ENCODE data around the gene WDR27.
A peak's percentile ranks its signal among the peaks of the same experiment; 100 is the strongest.
"Not testable (repeated sequence)": the region's sequence is repeated elsewhere in the genome, so short reads cannot be mapped to it uniquely, and the experiment has no call there.

Gene WDR27

DNA sequence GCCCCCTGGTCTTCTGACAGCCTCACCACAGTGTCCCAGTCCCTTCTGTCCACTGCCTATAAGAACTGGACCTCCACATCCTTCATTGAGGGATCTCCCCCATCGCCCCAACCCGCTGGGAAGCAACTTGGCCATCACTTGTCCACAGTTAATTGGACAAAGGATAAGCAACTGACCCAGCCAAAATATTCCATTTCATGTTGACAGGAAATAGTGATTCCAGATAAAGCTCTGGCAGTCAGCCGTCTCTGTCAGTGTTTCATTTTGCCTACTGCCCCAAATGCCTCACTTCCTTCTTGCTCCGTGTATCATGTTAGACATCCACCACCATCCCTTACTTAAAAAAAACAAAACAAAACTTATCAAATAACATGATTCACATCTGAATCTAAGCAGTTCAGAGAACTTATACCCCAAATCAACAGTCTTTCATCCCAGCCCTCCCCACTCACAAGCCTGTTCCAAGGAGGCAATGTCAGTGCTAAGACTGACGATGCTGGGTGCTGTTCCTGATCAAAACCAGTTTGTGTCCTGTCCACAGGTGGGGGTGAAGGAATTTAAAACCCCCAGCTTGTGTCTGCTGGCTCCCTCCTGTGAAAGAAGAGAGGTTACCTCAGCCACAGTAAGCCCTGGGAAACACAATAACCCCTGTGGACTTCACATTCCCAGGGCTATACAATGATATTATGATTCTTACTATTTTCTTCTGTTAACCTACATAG, 162.5 kb downstream of the WDR27 start:
- Mint-ChIP-seq H3K4me3 (no peak overlapping the region), H3K4me1 (ENCODE audit: low read depth) (no peaks in the 10 kb centered on the region), H3K36me3 (ENCODE audit: low read depth) (peaks cover 14% of the 10 kb centered on the region), H3K27ac (no peak overlapping the region), H3K9me3 (peaks cover 20% of the 10 kb centered on the region), H3K27me3 (no peaks in the 10 kb centered on the region)

DNA sequence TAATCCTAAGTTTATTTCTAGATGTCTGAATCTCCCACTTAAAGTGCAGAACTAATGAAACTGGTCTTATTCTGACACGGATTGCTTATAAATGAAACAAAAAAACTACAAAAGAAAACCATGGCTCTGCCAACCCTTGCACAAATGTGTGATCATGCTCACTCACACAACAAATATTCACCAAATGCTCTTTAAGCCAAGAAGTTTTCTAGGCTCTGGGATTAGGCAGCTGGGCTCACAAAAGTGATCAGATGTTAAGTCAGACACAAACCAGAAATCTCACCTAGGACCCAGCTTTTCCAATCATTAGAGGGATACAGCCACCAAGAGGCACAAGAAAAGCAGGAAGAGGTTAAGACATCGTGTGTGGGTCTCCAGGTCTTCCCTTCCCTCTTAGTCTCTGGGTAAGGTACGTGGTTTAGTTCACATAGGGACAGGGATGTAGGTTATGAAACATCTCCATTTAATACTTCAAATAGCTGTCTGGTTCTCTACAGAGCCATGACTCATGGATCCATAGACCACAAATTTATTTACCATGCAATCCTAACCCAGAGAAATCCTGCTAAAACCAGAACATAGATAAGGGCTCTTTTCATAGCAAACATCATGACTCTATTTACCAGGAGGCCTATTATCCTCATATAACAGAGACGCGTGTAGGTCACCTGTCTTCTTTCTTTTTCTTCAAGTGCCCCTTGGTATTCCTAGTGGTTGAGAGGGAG, 165.2 kb downstream of the WDR27 start:
- peaks cover 17% of the 10 kb centered on the region for H3K36me3 Mint-ChIP-seq (ENCODE audit: low read depth)
- no peaks in the 10 kb centered on the region for H3K4me1 Mint-ChIP-seq (ENCODE audit: low read depth)
- H3K27ac Mint-ChIP-seq = no peak overlapping the region
- peaks cover 30% of the 10 kb centered on the region for H3K9me3 Mint-ChIP-seq
- no peak overlapping the region for H3K4me3 Mint-ChIP-seq
- no peaks in the 10 kb centered on the region for H3K27me3 Mint-ChIP-seq

DNA sequence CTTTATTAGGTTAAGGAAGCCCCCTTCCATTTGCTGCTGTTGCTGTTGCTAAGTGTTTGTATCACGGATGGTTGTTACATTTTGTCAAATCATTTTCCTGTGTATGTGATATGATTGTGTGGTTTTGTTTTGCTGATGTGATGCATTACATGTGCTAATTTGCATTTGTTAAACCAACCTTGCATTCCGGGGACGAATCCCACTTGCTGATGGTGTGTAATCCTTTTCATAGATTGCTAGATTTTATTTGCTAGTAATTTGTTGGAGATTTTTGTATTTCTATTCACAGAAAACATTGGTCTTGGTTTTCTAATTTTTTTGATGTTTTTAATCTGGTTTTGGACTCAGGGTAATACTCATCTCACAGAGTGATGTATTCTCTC, 167.8 kb downstream of the WDR27 start:
- H3K4me3 Mint-ChIP-seq = no peak overlapping the region
- H3K36me3 Mint-ChIP-seq (ENCODE audit: low read depth) = peaks cover 17% of the 10 kb centered on the region
- H3K4me1 Mint-ChIP-seq (ENCODE audit: low read depth) = peaks cover 15% of the 10 kb centered on the region
- H3K27me3 Mint-ChIP-seq = no peaks in the 10 kb centered on the region
- no peak overlapping the region for H3K27ac Mint-ChIP-seq
- H3K9me3 Mint-ChIP-seq = peaks cover 30% of the 10 kb centered on the region

DNA sequence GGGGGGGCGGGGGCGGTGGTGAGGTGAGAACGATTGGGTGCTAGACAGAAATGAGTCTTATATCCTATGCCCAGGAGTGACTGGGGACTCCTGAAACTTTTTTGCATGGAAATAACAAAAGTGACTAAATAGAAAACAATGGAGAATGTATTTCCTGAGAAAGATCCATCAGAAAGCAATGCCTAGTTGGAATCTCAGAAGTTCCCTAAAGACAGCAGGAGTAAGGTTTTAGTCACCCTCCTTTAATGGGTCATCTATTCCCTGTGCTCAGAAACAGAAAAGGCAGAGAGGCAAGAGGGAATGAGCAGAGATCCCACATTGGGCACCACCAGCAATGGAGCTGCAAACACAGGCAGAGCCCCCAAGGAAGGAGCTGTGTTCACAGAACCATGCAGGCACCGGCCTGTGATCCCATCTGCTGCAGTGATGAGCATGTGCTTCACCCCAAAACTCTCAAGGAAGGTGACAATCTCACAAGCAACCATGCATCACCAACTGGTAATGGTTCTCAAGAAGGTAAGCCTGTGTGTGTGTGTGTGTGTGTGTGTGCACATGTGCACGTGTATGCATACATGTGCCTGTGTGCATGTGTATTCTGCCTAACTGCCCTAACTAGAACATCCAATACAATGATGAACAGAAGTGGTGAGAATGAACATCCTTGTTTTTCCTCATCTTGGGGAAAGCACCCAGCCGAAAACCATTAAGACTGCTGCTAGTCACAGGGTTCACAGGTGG, 168.4 kb downstream of the WDR27 start:
- Mint-ChIP-seq H3K36me3 (ENCODE audit: low read depth) (peaks cover 17% of the 10 kb centered on the region), H3K4me3 (no peak overlapping the region), H3K27me3 (no peaks in the 10 kb centered on the region), H3K27ac (no peak overlapping the region), H3K4me1 (ENCODE audit: low read depth) (peaks cover 15% of the 10 kb centered on the region), H3K9me3 (peaks cover 30% of the 10 kb centered on the region)

DNA sequence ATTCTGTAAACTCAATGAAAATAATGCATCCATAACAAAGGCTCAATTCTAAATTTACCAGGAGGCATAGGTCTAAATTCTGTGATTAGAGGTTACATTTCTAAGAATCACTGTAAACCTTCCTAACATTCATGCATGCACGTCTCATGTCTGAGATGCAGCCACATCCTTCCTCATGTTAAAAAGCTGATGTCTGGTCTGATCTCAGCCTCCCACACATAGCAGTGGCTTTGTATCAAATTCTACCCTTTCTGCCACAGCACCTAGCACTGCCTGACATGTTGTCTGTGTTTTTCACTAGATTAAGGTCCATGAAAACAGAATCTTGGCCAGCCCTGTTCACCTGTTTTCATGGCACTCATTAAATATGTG, 171.1 kb downstream of the WDR27 start:
- Mint-ChIP-seq H3K4me1 (ENCODE audit: low read depth) (peaks cover 15% of the 10 kb centered on the region), H3K36me3 (ENCODE audit: low read depth) (peaks cover 4% of the 10 kb centered on the region), H3K27me3 (no peaks in the 10 kb centered on the region), H3K27ac (no peak overlapping the region), H3K4me3 (peak overlapping the region; percentile 9), H3K9me3 (peaks cover 12% of the 10 kb centered on the region)

DNA sequence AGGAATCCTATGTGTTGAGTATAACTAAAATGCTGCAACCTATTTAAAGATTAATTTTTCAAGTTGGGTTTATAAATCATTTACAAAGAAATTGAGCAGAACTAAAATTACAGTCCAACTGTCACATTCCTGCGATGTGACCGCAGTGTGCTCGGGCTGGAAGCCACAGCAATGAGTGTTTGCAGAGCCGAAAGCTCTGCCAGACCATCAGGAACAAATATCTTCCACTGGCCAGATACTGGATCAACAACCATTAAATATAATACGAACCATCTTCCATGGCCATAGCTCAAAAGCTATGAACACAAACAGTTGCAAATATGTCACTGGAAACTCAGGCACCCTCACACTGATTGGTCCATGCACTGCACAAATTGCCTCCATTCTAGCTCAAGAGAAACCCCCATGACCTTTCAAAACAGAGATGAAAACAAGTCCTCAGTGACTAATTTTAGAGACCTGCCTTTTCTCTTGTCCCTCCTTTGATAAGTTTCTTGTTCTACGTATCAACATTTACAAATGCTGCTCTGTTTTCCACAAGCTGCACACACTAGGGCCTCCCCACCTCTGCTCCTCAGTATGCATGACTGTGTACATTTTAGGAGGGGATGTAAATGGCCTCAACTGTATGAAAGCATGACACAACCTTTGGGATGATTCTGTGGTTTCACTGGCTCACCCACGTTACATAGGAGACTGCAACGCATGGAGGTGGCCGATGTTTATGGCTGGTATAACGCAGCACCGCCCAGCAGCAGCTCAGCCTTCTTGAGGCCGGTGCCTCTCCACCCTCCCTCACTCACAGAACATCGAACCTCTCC, 171.7 kb downstream of the WDR27 start:
- Mint-ChIP-seq H3K27ac (no peak overlapping the region), H3K27me3 (no peaks in the 10 kb centered on the region), H3K4me3 (peak overlapping the region; percentile 9), H3K36me3 (ENCODE audit: low read depth) (peaks cover 4% of the 10 kb centered on the region), H3K4me1 (ENCODE audit: low read depth) (peaks cover 15% of the 10 kb centered on the region), H3K9me3 (peaks cover 10% of the 10 kb centered on the region)

DNA sequence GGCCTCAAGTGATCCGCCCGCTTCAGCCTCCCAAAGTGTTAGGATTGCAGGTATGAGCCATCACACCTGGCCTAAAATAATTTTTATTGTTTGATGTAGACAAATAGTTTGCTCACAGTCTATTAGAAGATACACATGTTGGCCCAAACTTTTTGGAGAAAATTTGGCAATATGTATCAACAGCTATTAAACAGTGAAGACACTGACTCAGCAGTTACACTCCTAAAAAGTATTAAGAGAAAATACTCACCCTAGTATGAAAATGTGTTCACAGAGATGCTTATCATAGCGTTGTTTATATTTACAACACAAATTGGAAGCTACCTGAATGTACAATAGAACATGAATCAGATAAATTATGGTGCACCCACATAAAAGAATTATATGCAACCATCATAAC, 173.1 kb downstream of the WDR27 start:
- H3K4me1 Mint-ChIP-seq (ENCODE audit: low read depth) = peaks cover 15% of the 10 kb centered on the region
- H3K36me3 Mint-ChIP-seq (ENCODE audit: low read depth) = peaks cover 4% of the 10 kb centered on the region
- peaks cover 6% of the 10 kb centered on the region for H3K9me3 Mint-ChIP-seq
- no peaks in the 10 kb centered on the region for H3K27me3 Mint-ChIP-seq
- no peak overlapping the region for H3K27ac Mint-ChIP-seq
- no peak overlapping the region for H3K4me3 Mint-ChIP-seq

DNA sequence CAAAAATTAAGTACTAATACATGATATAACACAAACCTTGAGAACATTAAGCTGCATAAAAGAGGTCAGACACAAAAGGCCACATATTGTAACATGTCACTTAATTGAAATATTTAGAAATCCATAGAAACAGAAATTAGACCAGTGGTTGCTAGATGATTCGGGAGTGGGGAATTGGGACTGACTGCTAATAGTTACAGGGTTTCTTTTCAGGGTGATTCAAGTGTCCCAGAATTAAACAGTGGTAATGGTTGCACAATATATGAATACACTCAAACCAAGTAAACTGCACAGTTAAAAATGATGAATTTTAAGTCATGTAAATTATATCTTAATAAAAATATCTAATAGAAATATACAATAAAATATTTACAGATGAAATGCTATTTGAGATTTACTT, 174.5 kb downstream of the WDR27 start:
- Mint-ChIP-seq H3K36me3 (ENCODE audit: low read depth) (no peaks in the 10 kb centered on the region), H3K27ac (no peak overlapping the region), H3K27me3 (no peaks in the 10 kb centered on the region), H3K4me3 (no peak overlapping the region), H3K4me1 (ENCODE audit: low read depth) (peaks cover 15% of the 10 kb centered on the region), H3K9me3 (peaks cover 1% of the 10 kb centered on the region)

DNA sequence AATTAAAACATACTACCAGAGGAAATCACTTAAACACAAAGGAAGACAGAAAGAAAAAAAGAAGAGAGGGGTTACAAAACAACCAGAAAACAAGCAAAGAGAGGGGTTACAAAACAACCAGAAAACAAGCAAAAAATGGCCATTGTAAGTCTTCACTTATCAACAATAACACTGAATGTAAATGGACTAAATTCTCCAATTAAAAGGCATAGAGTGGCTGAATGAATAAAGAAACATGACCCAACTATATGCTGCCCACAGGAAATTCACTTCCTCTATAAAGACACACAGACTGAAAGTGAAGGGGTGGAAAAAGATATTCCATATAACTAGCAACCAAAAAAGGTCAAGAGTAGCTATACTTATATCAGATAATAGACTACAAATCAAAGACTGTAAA, 180.0 kb downstream of the WDR27 start:
- H3K4me3 Mint-ChIP-seq = no peak overlapping the region
- H3K27ac Mint-ChIP-seq = no peak overlapping the region

DNA sequence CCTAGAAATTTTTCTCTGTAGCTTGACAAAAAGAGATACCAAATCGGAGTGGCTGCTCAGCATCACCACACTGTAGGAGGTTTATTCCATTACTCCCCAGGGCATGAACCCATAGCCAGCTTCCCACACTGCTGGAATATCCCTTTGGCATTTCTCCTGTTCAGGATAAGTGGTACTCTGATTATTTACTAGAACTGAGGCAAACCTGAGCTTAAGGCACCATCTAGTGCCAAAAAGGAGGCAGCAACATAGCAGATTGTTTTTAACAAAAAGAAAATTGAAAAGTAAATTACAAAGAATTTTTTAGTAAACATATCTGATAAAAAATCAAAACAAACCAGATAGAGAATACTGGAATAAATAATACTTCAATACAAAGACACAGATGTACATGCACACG, 181.7 kb downstream of the WDR27 start:
- Mint-ChIP-seq H3K27me3 (no peaks in the 10 kb centered on the region), H3K4me3 (no peak overlapping the region), H3K9me3 (peaks cover 27% of the 10 kb centered on the region), H3K27ac (no peak overlapping the region), H3K4me1 (ENCODE audit: low read depth) (no peaks in the 10 kb centered on the region), H3K36me3 (ENCODE audit: low read depth) (peaks cover 17% of the 10 kb centered on the region)

More for the DNA sequence above, 180.0 kb downstream of the WDR27 start:
- Mint-ChIP-seq H3K9me3 (peaks cover 27% of the 10 kb centered on the region), H3K4me1 (ENCODE audit: low read depth) (no peaks in the 10 kb centered on the region), H3K36me3 (ENCODE audit: low read depth) (peaks cover 17% of the 10 kb centered on the region), H3K27me3 (no peaks in the 10 kb centered on the region)

DNA sequence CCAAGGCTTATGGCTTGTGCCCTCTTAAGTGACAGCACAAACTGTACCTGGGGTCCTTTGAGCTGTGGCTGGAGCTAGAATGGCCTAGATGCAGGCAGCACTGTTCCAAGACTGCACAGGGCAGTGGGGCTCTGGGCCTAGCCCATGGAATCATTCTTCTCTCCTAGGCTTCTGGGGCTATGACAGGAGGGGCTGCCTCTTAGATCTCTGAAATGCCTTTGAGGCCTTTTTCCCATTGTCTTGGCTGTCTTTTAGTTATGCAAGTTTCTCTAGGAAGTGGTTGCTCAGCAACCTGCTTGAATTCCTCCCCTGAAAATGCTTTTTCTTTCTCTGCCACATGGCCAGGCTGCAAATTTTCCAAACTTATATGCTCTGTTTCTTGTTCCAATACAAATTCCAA, 183.4 kb downstream of the WDR27 start:
- Mint-ChIP-seq H3K36me3 (ENCODE audit: low read depth) (peaks cover 17% of the 10 kb centered on the region), H3K9me3 (peaks cover 27% of the 10 kb centered on the region), H3K4me3 (no peak overlapping the region), H3K27me3 (no peaks in the 10 kb centered on the region), H3K4me1 (ENCODE audit: low read depth) (no peaks in the 10 kb centered on the region), H3K27ac (no peak overlapping the region)

DNA sequence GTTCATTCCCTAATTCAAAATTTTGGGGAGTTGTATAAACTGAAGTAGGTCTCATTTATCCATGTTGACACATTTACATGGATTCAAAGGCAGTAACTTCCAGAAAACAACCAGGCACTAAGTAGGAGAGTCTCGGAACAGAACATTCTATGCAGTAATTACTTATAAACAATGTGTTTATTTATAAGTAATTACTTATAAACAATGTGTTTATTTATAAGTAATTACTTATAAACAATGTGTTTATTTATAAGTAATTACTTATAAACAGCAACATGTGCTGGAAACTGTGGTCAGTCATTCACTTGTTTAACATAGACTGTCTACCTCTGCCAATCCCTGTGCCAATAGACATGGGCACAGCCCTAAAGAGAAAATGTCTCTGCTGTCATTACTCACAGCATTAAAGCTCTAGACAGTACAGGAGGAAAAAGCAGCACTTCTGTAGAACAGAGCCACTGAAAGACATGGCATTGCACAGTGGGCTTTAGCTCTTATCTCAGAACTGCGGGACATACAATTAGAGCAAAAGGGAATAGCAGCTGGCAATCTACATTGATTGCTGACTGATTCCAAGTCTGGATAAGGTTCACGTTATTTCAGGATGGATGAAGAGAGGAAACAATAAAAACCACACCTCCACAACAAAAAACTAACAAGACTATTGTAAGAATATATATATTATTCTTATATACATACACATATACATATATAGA, 188.2 kb downstream of the WDR27 start:
- no peak overlapping the region for H3K27ac Mint-ChIP-seq
- H3K4me3 Mint-ChIP-seq = no peak overlapping the region
- no peaks in the 10 kb centered on the region for H3K27me3 Mint-ChIP-seq
- no peaks in the 10 kb centered on the region for H3K36me3 Mint-ChIP-seq (ENCODE audit: low read depth)
- H3K9me3 Mint-ChIP-seq = peaks cover 4% of the 10 kb centered on the region
- H3K4me1 Mint-ChIP-seq (ENCODE audit: low read depth) = no peaks in the 10 kb centered on the region

DNA sequence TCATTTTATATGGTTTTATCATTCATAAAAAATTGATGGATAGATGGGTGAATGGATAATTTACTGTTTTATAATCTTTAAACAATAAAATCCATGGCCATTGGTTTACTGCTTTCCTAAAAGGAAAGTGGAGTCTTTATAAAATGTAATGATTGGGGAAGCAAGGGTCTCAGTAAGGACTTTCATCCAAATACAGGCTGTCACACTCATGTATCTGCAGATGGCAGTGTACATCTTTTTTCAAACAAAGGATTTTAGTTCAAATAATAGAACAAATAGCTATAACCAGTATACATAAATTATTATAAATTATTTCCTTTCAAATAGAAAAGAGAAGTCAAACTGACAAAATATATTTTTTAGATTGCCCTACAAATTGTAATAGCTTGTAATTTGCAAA, 190.0 kb downstream of the WDR27 start:
- H3K4me3 Mint-ChIP-seq; H3K36me3 Mint-ChIP-seq (ENCODE audit: low read depth); H3K27ac Mint-ChIP-seq; H3K9me3 Mint-ChIP-seq; H3K27me3 Mint-ChIP-seq; H3K4me1 Mint-ChIP-seq (ENCODE audit: low read depth): not testable (repeated sequence)

DNA sequence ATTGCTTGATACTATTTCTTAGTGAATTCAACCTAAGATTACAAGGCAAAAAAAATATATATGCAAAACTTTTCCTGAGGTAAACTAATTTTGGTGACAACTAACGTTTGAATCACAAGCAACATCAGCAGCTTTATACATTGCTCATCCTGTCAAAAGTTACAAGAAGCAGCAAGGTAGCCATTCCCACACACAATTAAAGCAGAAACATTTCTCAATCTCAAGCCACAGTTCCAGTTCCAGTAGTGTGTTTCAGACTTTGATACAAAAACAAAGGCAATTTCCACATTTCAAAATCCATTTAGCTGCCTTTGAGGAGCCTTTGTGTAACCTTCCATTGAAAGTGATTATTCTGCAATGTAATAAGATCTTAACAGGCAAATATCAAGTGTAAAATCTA, 191.0 kb downstream of the WDR27 start:
- Mint-ChIP-seq H3K4me3 (no peak overlapping the region), H3K27ac (no peak overlapping the region), H3K9me3 (peaks cover 10% of the 10 kb centered on the region), H3K4me1 (ENCODE audit: low read depth) (no peaks in the 10 kb centered on the region), H3K36me3 (ENCODE audit: low read depth) (no peaks in the 10 kb centered on the region), H3K27me3 (no peaks in the 10 kb centered on the region)

Measured in stimulated activated naive CD8-positive, alpha-beta T cell treated with anti-CD3 and anti-CD28 coated beads, Interleukin-15, Interleukin-2, amounts not matched to agents 100 ng/mL and 50 ng/mL, for 24 hours (primary cell).